Ishikawa (cell line): ENCODE results near the gene AP4B1.

Experiments
- CEBPB ChIP-seq: IDR thresholded peaks from 2 replicates; pipeline ENCODE4 v1.6.1; 2012
- CREB1 ChIP-seq: IDR thresholded peaks from 2 replicates; pipeline ENCODE4 v1.6.1; 2012; ENCODE audit warnings: low read depth
- EGR1 ChIP-seq: IDR thresholded peaks from 2 replicates; pipeline ENCODE4 v1.6.1; 2012
- EP300 ChIP-seq: IDR thresholded peaks from 2 replicates; pipeline ENCODE4 v1.6.1; 2012; ENCODE audit warnings: borderline replicate concordance
- FOXM1 ChIP-seq: IDR thresholded peaks from 2 replicates; pipeline ENCODE4 v1.6.1; 2012; ENCODE audit warnings: low read depth, borderline replicate concordance
- MAX ChIP-seq: IDR thresholded peaks from 2 replicates; pipeline ENCODE4 v1.6.1; 2012
- NFIC ChIP-seq: IDR thresholded peaks from 2 replicates; pipeline ENCODE4 v1.6.1; 2012
- RAD21 ChIP-seq: IDR thresholded peaks from 2 replicates; pipeline ENCODE4 v1.6.1; 2012; ENCODE audit warnings: low read depth
- REST ChIP-seq: IDR thresholded peaks from 2 replicates; pipeline ENCODE4 v1.6.1; 2012; ENCODE audit warnings: low read depth, mild to moderate bottlenecking
- TAF1 ChIP-seq: IDR thresholded peaks from 2 replicates; pipeline ENCODE4 v1.6.1; 2012; ENCODE audit warnings: low read depth, mild to moderate bottlenecking
- TCF12 ChIP-seq: IDR thresholded peaks from 2 replicates; pipeline ENCODE4 v1.6.1; 2012; ENCODE audit warnings: low read depth
- TEAD4 ChIP-seq: IDR thresholded peaks from 2 replicates; pipeline ENCODE4 v1.6.1; 2012
- USF1 ChIP-seq: IDR thresholded peaks from 2 replicates; pipeline ENCODE4 v1.6.1; 2012
- YY1 ChIP-seq: IDR thresholded peaks from 2 replicates; pipeline ENCODE4 v1.6.1; 2012; ENCODE audit warnings: low read depth
- ZBTB7A ChIP-seq: IDR thresholded peaks from 2 replicates; pipeline ENCODE4 v1.6.1; 2012; ENCODE audit warnings: low read depth

Gene AP4B1

GRCh38 chr1:113859478-113860175 is 45.0 kb downstream of the AP4B1 start:
- no peak for TF ChIP-seq YY1
- TF ChIP-seq ZBTB7A: no peak
- TF ChIP-seq CREB1: no peak

- TF ChIP-seq REST (no peak), CREB1 (no peak), TAF1 (no peak), CEBPB (no peak), EGR1 (no peak), FOXM1 (no peak), RAD21 (no peak), USF1 (no peak), EP300 (no peak), TCF12 (no peak)
Measured at GRCh38 chr1:113858982-113859381, 45.6 kb downstream of the AP4B1 start.

- TF ChIP-seq USF1: no peak
- TF ChIP-seq CREB1: no peak
Measured at GRCh38 chr1:113858418-113858817, 46.2 kb downstream of the AP4B1 start.

- TF ChIP-seq TAF1 (no peak), EGR1 (no peak), FOXM1 (no peak), TEAD4 (no peak), USF1 (no peak), YY1 (no peak), NFIC (no peak), MAX (no peak), RAD21 (no peak), CEBPB (no peak), EP300 (no peak), TCF12 (no peak), REST (no peak)
Measured at GRCh38 chr1:113857776-113858175, 46.8 kb downstream of the AP4B1 start.

GRCh38 chr1:113856401-113856790 is 48.2 kb downstream of the AP4B1 start:
- TF ChIP-seq TAF1: no peak
- TF ChIP-seq MAX: no peak
- no peak for TF ChIP-seq YY1
- TF ChIP-seq REST: no peak
- no peak for TF ChIP-seq EGR1
- TF ChIP-seq ZBTB7A: no peak
- no peak for TF ChIP-seq EP300
- TF ChIP-seq USF1: no peak
- TF ChIP-seq CREB1: no peak
- TF ChIP-seq TCF12: no peak
- TF ChIP-seq CEBPB: no peak
- no peak for TF ChIP-seq TEAD4
- no peak for TF ChIP-seq FOXM1
